ENCODE results near the gene RPS6KA2.
A peak's percentile ranks its signal among the peaks of the same experiment; 100 is the strongest.

The RPS6KA2 gene

DNA sequence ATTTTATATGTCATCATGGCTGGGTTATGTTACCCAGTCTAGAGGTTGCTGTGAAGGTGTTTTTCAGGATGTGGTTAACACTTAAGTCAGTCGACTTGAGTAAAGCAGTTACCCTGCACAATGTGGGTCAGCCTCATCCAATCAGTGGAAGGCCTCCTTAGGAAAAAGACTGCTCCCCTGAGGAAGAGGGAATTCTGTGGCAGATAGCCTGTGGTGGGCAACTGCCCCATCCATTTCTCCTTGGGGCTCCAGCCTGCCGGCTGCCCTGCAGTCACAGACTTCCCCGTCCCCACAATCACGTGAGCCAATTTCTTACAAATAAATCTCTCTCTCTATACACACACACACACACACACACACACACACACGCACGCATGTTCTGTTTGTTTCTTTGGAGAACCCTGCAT, 209.8 kb downstream of the RPS6KA2 start:
- H3K9me3 ChIP-seq (ENCODE audit: insufficient read depth, low read length, severe bottlenecking), result no peaks in the 10 kb centered on the region
- peaks cover 76% of the 10 kb centered on the region for H3K4me1 ChIP-seq (ENCODE audit: insufficient read depth, low read length)
- ATAC-seq (ENCODE audit: insufficient read depth, low read depth), result peak; percentile 84
- peak overlapping the region; percentile 7; the same call in 1 of the 2 replicates for H3K9ac ChIP-seq (ENCODE audit: low read depth, low read length)
- no peaks in the 10 kb centered on the region for H3K27me3 ChIP-seq (ENCODE audit: insufficient read depth, low read length, poor library complexity)
- peak; percentile 70 for DNase-seq
- no peaks in the 10 kb centered on the region for H3K79me2 ChIP-seq (ENCODE audit: insufficient read depth, low read length)
- H4K20me1 ChIP-seq (ENCODE audit: insufficient read depth, low read length), result no peaks in the 10 kb centered on the region
- peak overlapping the region; percentile 96 for H3K27ac ChIP-seq (ENCODE audit: low read length)
- no peaks in the 10 kb centered on the region for H3K36me3 ChIP-seq (ENCODE audit: insufficient read depth, low read length)
- H2AFZ ChIP-seq (ENCODE audit: low read depth, low read length), result no peak overlapping the region
- H3K4me2 ChIP-seq (ENCODE audit: insufficient read depth, low read length), result peak overlapping the region; percentile 29; the same call in 1 of the 2 replicates
- H3K4me3 ChIP-seq (ENCODE audit: low read depth in 1 of 2, low read length in 2 of 2), result no peak overlapping the region
- TF ChIP-seq, protein P1, sequence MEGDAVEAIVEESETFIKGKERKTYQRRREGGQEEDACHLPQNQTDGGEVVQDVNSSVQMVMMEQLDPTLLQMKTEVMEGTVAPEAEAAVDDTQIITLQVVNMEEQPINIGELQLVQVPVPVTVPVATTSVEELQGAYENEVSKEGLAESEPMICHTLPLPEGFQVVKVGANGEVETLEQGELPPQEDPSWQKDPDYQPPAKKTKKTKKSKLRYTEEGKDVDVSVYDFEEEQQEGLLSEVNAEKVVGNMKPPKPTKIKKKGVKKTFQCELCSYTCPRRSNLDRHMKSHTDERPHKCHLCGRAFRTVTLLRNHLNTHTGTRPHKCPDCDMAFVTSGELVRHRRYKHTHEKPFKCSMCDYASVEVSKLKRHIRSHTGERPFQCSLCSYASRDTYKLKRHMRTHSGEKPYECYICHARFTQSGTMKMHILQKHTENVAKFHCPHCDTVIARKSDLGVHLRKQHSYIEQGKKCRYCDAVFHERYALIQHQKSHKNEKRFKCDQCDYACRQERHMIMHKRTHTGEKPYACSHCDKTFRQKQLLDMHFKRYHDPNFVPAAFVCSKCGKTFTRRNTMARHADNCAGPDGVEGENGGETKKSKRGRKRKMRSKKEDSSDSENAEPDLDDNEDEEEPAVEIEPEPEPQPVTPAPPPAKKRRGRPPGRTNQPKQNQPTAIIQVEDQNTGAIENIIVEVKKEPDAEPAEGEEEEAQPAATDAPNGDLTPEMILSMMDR (IDR thresholded peaks at IDR 0.05; ENCODE audit: borderline replicate concordance, extremely low read depth, low read length, poor library complexity, severe bottlenecking), result no peak
- no peak for TF ChIP-seq EZH2 (IDR thresholded peaks at IDR 0.05; ENCODE audit: borderline replicate concordance, low read depth, low read length, severe bottlenecking)

DNA sequence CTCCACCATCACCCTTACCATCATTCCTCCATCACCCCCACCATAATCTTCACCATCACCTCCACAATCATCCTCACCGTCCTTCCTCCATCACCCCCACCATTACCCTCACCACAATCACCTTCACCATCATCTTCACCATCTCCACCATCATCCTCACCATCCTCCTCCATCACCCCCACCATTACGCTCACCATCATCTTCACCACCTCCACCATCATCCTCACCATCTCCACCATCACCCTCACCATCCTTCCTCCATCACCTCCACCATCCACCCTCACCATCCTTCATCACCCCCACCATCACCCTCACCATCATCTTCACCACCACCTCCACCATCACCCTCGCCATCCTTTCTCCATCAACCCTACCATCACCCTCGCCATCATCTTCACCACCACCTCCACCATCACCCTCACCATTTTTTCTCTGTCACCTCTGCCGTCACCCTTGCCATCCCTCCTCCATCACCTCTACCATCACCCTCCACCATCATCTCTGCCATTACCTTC, 211.2 kb downstream of the RPS6KA2 start:
- no peaks in the 10 kb centered on the region for H3K79me2 ChIP-seq (ENCODE audit: insufficient read depth, low read length)
- H3K4me3 ChIP-seq (ENCODE audit: low read depth in 1 of 2, low read length in 2 of 2), result no peak overlapping the region
- no peak overlapping the region for H3K9ac ChIP-seq (ENCODE audit: low read depth, low read length)
- H3K27me3 ChIP-seq (ENCODE audit: insufficient read depth, low read length, poor library complexity), result no peaks in the 10 kb centered on the region
- ATAC-seq (ENCODE audit: insufficient read depth, low read depth) (no peak), DNase-seq (no peak)
- peaks cover 76% of the 10 kb centered on the region for H3K4me1 ChIP-seq (ENCODE audit: insufficient read depth, low read length)
- no peaks in the 10 kb centered on the region for H3K36me3 ChIP-seq (ENCODE audit: insufficient read depth, low read length)
- H3K4me2 ChIP-seq (ENCODE audit: insufficient read depth, low read length), result no peak overlapping the region
- H2AFZ ChIP-seq (ENCODE audit: low read depth, low read length), result no peak overlapping the region
- peak overlapping the region; percentile 96 for H3K27ac ChIP-seq (ENCODE audit: low read length)
- H3K9me3 ChIP-seq (ENCODE audit: insufficient read depth, low read length, severe bottlenecking), result no peaks in the 10 kb centered on the region
- no peaks in the 10 kb centered on the region for H4K20me1 ChIP-seq (ENCODE audit: insufficient read depth, low read length)
- TF ChIP-seq EZH2 (IDR thresholded peaks at IDR 0.05; ENCODE audit: borderline replicate concordance, low read depth, low read length, severe bottlenecking), result no peak
- TF ChIP-seq, protein P1 (IDR thresholded peaks at IDR 0.05; ENCODE audit: borderline replicate concordance, extremely low read depth, low read length, poor library complexity, severe bottlenecking), result no peak

DNA sequence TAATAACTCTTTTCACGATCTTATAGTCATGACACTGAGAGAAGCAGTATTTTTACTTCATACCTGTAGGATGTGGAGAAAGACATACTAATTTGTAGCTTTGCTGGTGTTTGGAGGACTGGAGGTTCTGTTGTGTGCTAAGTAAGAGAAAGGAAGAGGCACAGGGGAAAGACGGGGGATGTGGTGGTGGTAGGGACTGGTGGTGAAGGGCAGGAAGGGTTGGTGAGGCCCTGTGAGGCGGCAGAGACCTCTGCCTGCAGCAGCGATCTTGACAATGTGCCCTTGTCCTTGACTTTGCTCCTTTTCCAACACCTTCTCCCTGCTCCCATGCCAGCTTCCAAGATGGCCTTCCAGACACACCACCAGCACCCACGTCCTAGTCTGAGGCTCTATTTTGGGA, 211.7 kb downstream of the RPS6KA2 start:
- DNase-seq, result peak; percentile 69
- TF ChIP-seq, protein P1 (IDR thresholded peaks at IDR 0.05; ENCODE audit: borderline replicate concordance, extremely low read depth, low read length, poor library complexity, severe bottlenecking), result no peak
- TF ChIP-seq EZH2 (IDR thresholded peaks at IDR 0.05; ENCODE audit: borderline replicate concordance, low read depth, low read length, severe bottlenecking), result no peak

More for the DNA sequence above, 211.7 kb downstream of the RPS6KA2 start:
- Histone ChIP-seq H3K27ac (ENCODE audit: low read length) (peak overlapping the region; percentile 65; the same call in 1 of the 2 replicates), H3K4me1 (ENCODE audit: insufficient read depth, low read length) (peaks cover 76% of the 10 kb centered on the region), H3K4me3 (ENCODE audit: low read depth in 1 of 2, low read length in 2 of 2) (no peak overlapping the region), H3K4me2 (ENCODE audit: insufficient read depth, low read length) (no peak overlapping the region), H3K36me3 (ENCODE audit: insufficient read depth, low read length) (no peaks in the 10 kb centered on the region), H3K9ac (ENCODE audit: low read depth, low read length) (no peak overlapping the region), H3K9me3 (ENCODE audit: insufficient read depth, low read length, severe bottlenecking) (no peaks in the 10 kb centered on the region), H4K20me1 (ENCODE audit: insufficient read depth, low read length) (no peaks in the 10 kb centered on the region), H2AFZ (ENCODE audit: low read depth, low read length) (no peak overlapping the region), H3K79me2 (ENCODE audit: insufficient read depth, low read length) (no peaks in the 10 kb centered on the region), H3K27me3 (ENCODE audit: insufficient read depth, low read length, poor library complexity) (no peaks in the 10 kb centered on the region)
- peak; percentile 34; the same call in 2 of the 3 replicates for ATAC-seq (ENCODE audit: insufficient read depth, low read depth)
